Activated T-helper 1 cell treated with anti-CD3 and anti-CD28 coated beads, Interleukin-12 subunit alpha, Interleukin-12 subunit beta, Interleukin-2, Interleukin-4 antibody, amounts not matched to agents 30 ng/mL and 10 ng/mL and 1 ng/mL, durations not matched to agents 14 hours and 24 hours and 36 hours (primary cell): Measurements from ENCODE around the gene TMEM266. TPM values are rescaled to one million over a fixed set of nuclear protein-coding genes. Genes with fewer than 3 reads are reported as not detected.

Experiments used
- DNase-seq: peaks from one replicate; pipeline ENCODE4 v3.0.0; 2021; ENCODE audit warnings: low spot score
- H3K27ac Mint-ChIP-seq: one replicate; pipeline ENCODE4 v1.8.0; 2021; ENCODE audit warnings: mild to moderate bottlenecking, mixed read lengths
- H3K27me3 Mint-ChIP-seq: one replicate; pipeline ENCODE4 v1.8.0; 2022; ENCODE audit warnings: mild to moderate bottlenecking, moderate library complexity, mixed read lengths; ENCODE audit not compliant: insufficient read depth
- H3K36me3 Mint-ChIP-seq: one replicate; pipeline ENCODE4 v1.8.0; 2021; ENCODE audit warnings: low read depth, mixed read lengths
- H3K4me1 Mint-ChIP-seq: one replicate; pipeline ENCODE4 v1.8.0; 2021; ENCODE audit warnings: low read depth, mixed read lengths
- H3K4me3 Mint-ChIP-seq: one replicate; pipeline ENCODE4 v1.8.0; 2021; ENCODE audit warnings: mild to moderate bottlenecking, moderate library complexity, mixed read lengths
- H3K9me3 Mint-ChIP-seq: one replicate; pipeline ENCODE4 v1.8.0; 2021; ENCODE audit warnings: mixed read lengths
- intact Hi-C: fragments of 100-400 bp; cut with micrococcal nuclease; formaldehyde crosslinking; loops from one replicate; pipeline ENCODE4 v1.15.1; 2024
- total RNA-seq: library from RNA; stranded (reverse); gene quantifications from 2 replicates; pipeline ENCODE4 v1.2.3, GENCODE V29; 2022

Gene TMEM266
- total RNA-seq, 1 donor from 2014 or later, result 0.16 TPM

DNA sequence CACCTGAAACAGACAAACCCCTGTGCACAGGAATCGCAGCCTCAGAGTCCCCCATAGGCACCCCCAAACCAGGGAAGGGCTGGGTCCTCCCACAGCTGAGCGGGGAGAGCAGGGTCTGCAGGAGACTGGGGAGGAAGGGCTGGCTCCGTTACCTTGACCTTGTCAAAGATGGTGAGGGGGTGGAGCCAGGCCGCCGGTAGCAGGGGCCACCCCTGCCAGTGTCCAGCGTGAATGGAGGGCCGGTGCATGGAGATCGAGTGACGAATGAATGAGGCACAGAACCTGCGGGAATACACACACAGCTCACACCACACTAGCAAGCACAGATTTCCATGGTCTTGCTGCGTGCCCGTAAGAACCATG, 102.2 kb downstream of the TMEM266 start:
- Mint-ChIP-seq H3K27ac (no peak overlapping the region), H3K9me3 (no peaks in the 10 kb centered on the region), H3K36me3 (no peaks in the 10 kb centered on the region), H3K4me3 (no peak overlapping the region), H3K27me3 (peaks cover 4% of the 10 kb centered on the region), H3K4me1 (no peaks in the 10 kb centered on the region)
- DNase-seq, result no peak
- intact Hi-C loops, result no loop called here

DNA sequence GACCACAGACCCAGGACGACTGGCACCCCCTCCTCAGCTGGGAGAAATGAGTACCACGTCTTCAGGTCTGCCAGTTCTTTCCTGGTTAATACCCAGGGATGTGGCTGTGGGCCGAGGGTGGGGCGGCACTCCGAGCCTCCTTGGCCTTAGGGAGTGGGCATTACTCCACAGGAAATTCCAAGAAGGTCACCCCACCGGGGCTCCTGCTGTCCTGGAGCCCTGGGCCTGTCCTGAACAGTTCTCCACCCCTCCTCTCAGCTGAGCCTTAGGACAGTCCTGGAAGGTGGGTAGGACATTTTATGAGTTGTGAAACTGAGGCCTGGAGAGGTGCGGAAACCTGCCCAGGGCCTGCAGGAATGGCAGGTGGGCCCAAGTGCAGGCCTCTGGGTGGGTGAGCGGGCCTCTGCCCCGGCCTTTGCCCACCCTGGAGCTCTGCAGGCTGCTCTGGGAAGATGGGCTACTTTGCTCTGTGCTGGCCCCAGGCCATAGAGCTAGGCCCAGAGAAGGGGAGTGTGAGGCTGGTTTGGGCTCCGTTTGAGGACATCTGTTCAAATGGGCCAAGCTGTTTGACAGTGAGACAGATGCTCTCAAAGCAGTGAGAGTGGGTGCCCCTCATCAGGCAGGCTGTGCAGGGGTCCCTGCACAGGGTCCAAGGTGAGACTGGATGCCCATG, 103.1 kb downstream of the TMEM266 start:
- no peak overlapping the region for H3K27ac Mint-ChIP-seq
- DNase-seq, result no peak
- intact Hi-C loops, result no loop called here

DNA sequence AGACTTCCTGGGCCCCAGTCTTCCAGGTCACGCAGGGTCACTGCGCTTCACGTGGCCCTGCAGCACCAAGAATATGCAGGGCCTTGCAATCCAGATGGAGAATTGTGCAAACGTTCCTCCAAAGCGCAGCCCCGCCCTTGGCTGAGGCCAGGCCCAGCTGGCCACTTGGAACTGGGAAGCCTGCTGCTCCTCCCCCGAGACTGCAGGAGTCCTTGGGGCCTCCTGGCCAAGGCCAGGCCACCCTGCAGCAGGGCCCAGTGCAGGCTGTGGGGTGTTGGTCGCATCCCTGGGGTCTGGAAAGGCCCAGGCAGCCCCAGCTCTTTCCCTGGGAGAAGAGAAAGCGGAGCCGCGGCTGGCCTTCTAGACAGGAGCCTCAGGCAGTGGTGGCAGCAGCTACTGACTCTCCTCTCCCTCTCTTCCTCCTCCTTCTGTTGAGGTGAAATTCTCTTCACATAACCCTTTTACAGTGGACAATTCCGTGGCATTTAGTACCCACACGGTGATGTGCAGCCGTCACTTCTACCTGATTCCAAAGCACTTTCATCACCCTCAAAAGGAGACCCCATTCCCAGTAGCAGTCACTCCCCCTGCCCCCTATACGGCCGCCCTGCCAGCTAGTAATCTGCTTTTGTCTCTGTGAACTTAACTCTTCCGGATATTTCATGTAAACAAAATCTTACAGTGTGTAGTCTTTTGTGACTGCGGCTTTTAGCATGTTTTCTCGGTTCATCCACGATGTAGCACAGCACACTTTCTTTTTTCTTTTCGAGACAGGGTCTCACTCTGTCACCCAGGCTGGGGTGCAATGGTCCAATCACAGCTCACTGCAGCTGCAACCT, 103.9 kb downstream of the TMEM266 start:
- intact Hi-C loops, result no loop called here

More for the DNA sequence above, 103.1 kb downstream of the TMEM266 start:
- peaks cover 3% of the 10 kb centered on the region for H3K27me3 Mint-ChIP-seq
- no peaks in the 10 kb centered on the region for H3K9me3 Mint-ChIP-seq
- no peaks in the 10 kb centered on the region for H3K4me1 Mint-ChIP-seq
- no peak overlapping the region for H3K4me3 Mint-ChIP-seq
- no peaks in the 10 kb centered on the region for H3K36me3 Mint-ChIP-seq

DNA sequence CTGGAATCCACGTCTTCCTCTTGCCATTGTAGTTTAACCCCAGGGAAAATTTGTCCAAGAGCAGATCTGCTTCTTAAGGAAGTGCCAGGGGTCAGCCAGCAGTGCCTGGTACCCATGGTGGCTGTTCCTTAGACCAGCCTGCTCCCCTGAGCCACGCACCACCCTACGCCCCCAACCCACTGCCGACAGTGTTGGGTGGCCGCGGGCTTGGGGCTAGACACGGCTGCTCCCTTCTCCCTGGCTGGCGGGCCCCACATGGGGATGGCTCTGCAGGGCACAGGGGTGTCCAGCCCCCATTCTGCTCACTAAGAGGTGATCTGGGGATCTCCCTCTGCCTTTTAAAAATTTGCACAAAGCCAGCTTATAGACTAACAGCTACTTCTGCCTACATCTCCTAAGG, 104.8 kb downstream of the TMEM266 start:
- intact Hi-C loops, result no loop called here
- no peak overlapping the region for H3K27ac Mint-ChIP-seq

More for the DNA sequence above, 103.9 kb downstream of the TMEM266 start:
- Mint-ChIP-seq H3K4me1 (no peaks in the 10 kb centered on the region), H3K4me3 (no peak overlapping the region), H3K9me3 (no peaks in the 10 kb centered on the region), H3K27ac (no peak overlapping the region), H3K27me3 (peaks cover 2% of the 10 kb centered on the region), H3K36me3 (no peaks in the 10 kb centered on the region)
- DNase-seq, result no peak

DNA sequence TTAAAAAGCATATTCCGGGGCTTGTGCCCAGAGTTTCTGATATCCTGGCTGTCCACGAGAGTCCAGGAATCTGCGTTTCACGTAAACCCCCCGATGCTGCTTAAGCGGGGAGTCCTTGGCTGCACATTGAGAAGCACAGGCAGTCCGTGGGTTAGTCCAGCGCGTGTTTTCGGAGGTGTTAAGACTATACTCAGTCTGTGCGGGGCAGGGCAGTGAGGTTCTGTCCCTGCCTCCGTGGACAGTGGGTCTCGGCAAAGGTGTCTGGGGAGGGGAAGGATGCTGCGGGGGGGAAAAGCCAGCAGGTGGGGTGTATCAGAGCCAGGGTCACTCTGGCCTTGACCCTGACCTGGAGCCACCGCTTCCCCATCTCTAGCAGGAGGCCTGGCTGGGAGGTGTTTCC, 106.2 kb downstream of the TMEM266 start:
- H3K27ac Mint-ChIP-seq, result no peak overlapping the region
- H3K36me3 Mint-ChIP-seq, result no peaks in the 10 kb centered on the region
- intact Hi-C loops, result no loop called here
- H3K4me1 Mint-ChIP-seq, result no peaks in the 10 kb centered on the region
- no peak overlapping the region for H3K4me3 Mint-ChIP-seq
- no peaks in the 10 kb centered on the region for H3K27me3 Mint-ChIP-seq
- no peak for DNase-seq
- no peaks in the 10 kb centered on the region for H3K9me3 Mint-ChIP-seq

More for the DNA sequence above, 104.8 kb downstream of the TMEM266 start:
- Mint-ChIP-seq H3K9me3 (no peaks in the 10 kb centered on the region), H3K4me1 (no peaks in the 10 kb centered on the region), H3K4me3 (no peak overlapping the region), H3K27me3 (peaks cover 2% of the 10 kb centered on the region), H3K36me3 (no peaks in the 10 kb centered on the region)
- DNase-seq, result no peak

DNA sequence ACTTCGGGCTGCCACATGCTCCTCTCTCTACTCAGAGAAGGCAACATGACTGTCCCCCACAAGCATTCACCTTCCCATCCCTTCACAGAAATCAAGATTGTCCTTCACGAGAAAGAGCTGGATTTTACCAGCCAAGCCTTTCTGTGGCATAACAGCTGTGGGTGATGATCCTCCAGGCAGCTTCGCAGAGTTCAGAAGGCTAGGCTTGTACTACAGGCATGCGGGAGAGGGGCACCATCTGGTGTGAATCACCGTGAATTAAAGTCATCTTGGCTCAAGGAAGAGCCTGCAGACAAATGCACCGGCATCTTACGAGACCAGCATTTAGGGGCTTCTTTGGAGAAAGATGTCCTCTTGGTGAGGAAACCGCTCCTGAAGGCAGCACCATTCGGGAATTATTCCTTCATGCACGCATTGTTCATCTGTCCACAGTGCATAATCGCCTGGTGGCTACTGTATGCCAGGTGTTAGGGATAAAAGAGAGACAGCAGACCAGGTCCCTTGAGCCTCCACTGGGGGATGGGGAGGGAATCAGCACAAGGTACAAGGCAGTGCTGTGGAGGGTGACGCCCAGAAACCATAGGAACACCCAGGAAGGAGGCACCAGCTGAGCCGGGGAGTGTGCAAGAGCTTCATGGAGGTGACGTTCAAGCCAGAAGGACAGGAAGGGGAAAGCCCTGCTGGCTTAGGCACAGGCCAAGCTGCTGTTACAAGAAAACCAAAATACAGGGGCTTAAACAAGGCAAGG, 108.6 kb downstream of the TMEM266 start:
- peaks cover 2% of the 10 kb centered on the region for H3K27me3 Mint-ChIP-seq
- intact Hi-C loops, result no loop called here
- DNase-seq, result no peak
- H3K36me3 Mint-ChIP-seq, result no peaks in the 10 kb centered on the region
- H3K4me1 Mint-ChIP-seq, result no peaks in the 10 kb centered on the region
- H3K27ac Mint-ChIP-seq, result no peak overlapping the region
- no peaks in the 10 kb centered on the region for H3K9me3 Mint-ChIP-seq
- H3K4me3 Mint-ChIP-seq, result no peak overlapping the region

DNA sequence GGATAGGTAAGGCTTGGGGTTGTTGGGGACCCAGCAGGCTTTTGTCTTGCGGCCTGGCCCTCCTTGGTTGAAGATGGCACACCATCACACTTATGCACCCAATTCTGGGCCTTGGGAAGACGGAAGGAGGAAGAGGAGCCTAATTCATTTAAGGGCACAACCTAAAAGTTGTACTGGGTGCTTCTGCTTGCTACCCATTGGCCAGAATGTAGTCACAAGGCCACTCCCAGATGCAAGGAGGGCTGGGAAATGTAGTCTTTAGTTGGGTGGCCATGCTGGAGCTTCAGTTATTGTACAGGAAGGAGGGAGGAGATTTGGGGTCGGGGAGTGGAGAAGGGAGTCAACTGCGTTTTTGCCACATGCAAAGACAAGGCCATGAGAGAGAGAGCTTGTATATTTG, 109.2 kb downstream of the TMEM266 start:
- Mint-ChIP-seq H3K27me3 (peaks cover 2% of the 10 kb centered on the region), H3K27ac (no peak overlapping the region), H3K4me3 (no peak overlapping the region), H3K36me3 (no peaks in the 10 kb centered on the region), H3K9me3 (no peaks in the 10 kb centered on the region), H3K4me1 (no peaks in the 10 kb centered on the region)
- intact Hi-C loops, result no loop called here
- DNase-seq, result no peak

DNA sequence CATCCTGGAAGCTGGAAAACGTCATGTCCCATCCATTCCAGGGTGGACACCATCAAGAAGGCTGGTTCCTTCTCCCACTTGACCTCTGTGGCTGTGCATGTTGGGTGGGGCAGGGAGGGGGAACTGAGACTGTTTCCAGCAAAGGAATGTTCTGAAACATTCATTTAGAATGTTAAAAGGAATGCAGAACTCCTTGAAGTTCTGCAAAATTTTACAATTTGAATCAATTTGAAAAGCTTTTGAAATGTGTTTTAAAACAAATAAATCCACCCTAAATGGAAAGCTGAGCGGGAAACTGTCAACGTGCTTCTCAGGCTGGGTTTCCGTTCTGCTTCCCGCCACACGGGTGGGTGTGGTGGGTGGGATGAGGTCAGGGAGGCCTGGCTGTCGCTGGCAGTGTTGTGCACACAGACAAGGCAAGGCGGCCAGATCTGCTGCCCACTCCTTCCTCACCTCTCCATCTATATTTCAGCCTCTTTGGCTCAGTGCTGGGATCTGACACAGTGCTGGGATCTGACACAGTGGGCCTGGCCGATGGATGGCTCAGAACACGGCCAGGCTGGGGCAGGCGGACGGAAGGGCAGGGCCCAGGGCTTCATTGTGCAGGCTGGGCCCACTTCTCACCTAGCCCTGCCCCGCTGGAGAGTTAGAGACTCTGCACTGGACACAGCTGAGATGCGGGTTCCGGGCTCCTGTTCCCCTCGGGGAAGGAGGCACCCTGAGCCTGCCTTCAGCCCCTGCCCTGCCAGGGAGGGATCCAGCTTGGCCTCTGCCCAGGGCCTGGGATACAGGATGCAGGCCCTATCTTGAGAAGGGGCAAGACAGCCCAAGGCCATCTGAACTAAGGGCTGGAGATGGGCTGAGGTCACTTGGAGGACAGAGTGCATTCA, 110.4 kb downstream of the TMEM266 start:
- H3K4me1 Mint-ChIP-seq, result no peaks in the 10 kb centered on the region
- intact Hi-C loops, result no loop called here
- H3K27ac Mint-ChIP-seq, result no peak overlapping the region
- no peak overlapping the region for H3K4me3 Mint-ChIP-seq
- peaks cover 2% of the 10 kb centered on the region for H3K27me3 Mint-ChIP-seq
- H3K9me3 Mint-ChIP-seq, result no peaks in the 10 kb centered on the region
- H3K36me3 Mint-ChIP-seq, result no peaks in the 10 kb centered on the region
- DNase-seq, result no peak

DNA sequence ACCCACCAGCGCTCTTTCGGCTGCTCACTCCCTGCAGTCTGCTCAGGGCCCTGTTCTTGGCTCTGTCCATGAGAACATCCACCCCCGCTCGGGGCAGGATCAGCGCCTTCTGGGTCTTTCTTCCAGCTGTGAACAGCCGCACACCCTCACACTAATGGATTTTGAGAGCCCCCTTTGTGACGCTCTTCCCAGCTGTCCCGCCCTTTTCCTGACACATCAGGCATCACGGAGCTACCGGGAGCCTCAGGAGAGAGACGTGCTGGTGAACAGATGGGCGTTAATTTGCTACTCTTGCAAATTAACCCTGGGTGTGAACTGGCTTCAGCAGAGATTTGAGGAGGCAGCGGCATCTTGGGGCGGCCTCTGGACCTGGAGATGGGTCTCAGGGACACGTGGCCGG, 113.0 kb downstream of the TMEM266 start:
- peaks cover 7% of the 10 kb centered on the region for H3K27me3 Mint-ChIP-seq
- DNase-seq, result no peak
- H3K4me1 Mint-ChIP-seq, result no peaks in the 10 kb centered on the region
- H3K27ac Mint-ChIP-seq, result no peak overlapping the region
- H3K9me3 Mint-ChIP-seq, result no peaks in the 10 kb centered on the region
- no peak overlapping the region for H3K4me3 Mint-ChIP-seq
- intact Hi-C loops, result no loop called here
- no peaks in the 10 kb centered on the region for H3K36me3 Mint-ChIP-seq

DNA sequence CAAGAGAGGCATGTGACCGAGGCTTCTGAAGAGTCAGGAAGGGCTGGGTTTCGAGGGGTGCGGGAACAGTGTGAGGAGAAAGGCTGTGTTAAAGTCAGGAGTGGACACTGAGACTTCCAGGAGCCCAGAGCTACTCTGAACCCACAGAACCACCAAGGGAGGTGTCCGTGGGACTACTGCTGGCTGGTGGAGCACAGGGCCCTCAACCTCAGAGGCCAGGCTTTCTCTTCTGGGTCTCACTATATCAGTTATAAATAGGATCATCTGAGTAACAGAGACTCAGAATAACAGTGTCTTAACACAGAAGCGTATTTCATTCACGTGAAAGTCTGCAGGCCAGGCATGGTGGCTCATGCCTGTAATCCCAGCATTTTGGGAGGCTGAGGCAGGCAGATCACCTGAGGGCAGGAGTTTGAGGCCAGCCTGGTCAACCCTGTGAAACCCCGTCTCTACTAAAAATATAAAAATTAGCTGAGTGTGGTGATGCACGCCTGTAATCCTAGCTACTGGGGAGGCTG, 113.6 kb downstream of the TMEM266 start:
- Mint-ChIP-seq H3K9me3 (no peaks in the 10 kb centered on the region), H3K4me3 (no peak overlapping the region), H3K4me1 (no peaks in the 10 kb centered on the region), H3K27ac (no peak overlapping the region), H3K27me3 (peaks cover 11% of the 10 kb centered on the region), H3K36me3 (no peaks in the 10 kb centered on the region)
- intact Hi-C loops, result no loop called here
- no peak for DNase-seq

DNA sequence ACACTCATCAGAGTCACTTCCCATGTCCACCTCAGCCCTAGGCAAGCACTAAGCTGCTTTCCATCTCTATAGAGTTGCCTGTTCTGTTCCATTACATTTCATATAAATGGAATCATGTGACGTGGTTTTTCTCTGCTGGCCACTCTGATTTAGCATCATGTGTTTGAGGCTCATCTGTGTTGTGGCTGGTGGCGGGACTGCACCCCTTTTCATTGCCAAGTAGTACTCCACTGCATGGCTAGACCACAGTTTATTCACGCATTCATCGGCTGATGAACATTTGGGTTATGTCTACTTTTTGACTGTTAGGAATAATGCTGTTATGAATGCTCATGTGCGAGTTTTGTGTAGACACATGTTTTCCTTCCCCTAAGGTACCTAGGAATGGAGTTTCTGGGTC, 114.9 kb downstream of the TMEM266 start:
- no peak overlapping the region for H3K4me3 Mint-ChIP-seq
- H3K4me1 Mint-ChIP-seq, result no peaks in the 10 kb centered on the region
- peaks cover 13% of the 10 kb centered on the region for H3K27me3 Mint-ChIP-seq
- intact Hi-C loops, result no loop called here
- no peaks in the 10 kb centered on the region for H3K9me3 Mint-ChIP-seq
- no peak overlapping the region for H3K27ac Mint-ChIP-seq
- no peak for DNase-seq
- H3K36me3 Mint-ChIP-seq, result no peaks in the 10 kb centered on the region

DNA sequence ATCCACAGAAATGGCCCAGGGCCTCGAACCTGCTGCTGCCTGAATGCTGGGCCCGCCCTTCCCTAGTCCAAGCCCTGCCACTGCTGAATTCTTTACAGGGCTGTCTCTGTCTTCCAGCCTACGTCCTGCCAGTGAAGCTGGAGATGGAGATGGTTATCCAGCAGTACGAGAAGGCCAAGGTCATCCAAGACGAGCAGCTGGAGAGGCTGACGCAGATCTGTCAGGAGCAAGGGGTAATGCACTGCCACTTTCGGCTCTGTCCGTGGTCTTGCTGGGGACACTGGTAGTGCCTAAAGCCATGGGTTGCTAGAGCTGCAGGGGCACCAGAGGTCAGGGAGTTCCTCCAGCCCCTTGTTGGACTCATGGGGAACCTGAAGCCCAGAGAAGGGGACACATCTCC, 115.7 kb downstream of the TMEM266 start:
- DNase-seq, result no peak
- no peak overlapping the region for H3K4me3 Mint-ChIP-seq
- H3K36me3 Mint-ChIP-seq, result no peaks in the 10 kb centered on the region
- H3K4me1 Mint-ChIP-seq, result no peaks in the 10 kb centered on the region
- no peak overlapping the region for H3K27ac Mint-ChIP-seq
- H3K9me3 Mint-ChIP-seq, result no peaks in the 10 kb centered on the region
- intact Hi-C loops, result no loop called here
- H3K27me3 Mint-ChIP-seq, result peaks cover 20% of the 10 kb centered on the region
